ENCODE results near the gene SYNE1.

DNA sequence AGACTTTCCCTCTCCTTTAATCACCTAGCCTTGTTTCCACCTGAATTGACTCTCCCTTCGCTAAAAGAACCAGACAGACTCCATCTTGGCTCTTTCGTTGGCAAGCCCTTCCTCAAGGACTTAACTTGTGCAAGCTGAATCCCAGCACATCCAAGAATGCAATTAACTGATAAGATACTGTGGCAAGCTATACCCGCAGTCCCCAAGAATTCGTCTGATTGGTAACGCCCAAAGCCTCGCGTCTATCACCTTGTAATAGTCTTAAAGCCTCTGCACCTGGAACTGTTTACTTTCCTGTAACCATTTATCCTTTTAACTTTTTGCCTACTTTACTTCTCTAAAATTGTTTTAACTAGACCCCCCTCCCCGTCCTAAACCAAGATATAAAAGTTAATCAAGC lies 45.0 kb upstream of the SYNE1 start:
- TF ChIP-seq, protein P1, sequence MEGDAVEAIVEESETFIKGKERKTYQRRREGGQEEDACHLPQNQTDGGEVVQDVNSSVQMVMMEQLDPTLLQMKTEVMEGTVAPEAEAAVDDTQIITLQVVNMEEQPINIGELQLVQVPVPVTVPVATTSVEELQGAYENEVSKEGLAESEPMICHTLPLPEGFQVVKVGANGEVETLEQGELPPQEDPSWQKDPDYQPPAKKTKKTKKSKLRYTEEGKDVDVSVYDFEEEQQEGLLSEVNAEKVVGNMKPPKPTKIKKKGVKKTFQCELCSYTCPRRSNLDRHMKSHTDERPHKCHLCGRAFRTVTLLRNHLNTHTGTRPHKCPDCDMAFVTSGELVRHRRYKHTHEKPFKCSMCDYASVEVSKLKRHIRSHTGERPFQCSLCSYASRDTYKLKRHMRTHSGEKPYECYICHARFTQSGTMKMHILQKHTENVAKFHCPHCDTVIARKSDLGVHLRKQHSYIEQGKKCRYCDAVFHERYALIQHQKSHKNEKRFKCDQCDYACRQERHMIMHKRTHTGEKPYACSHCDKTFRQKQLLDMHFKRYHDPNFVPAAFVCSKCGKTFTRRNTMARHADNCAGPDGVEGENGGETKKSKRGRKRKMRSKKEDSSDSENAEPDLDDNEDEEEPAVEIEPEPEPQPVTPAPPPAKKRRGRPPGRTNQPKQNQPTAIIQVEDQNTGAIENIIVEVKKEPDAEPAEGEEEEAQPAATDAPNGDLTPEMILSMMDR (IDR thresholded peaks at IDR 0.05), result no peak
- no peak for TF ChIP-seq POLR2A (IDR thresholded peaks at IDR 0.05)

Measured in heart left ventricle (tissue), 13 donors.